ENCODE measurements around the gene AANAT.

AANAT gene

DNA sequence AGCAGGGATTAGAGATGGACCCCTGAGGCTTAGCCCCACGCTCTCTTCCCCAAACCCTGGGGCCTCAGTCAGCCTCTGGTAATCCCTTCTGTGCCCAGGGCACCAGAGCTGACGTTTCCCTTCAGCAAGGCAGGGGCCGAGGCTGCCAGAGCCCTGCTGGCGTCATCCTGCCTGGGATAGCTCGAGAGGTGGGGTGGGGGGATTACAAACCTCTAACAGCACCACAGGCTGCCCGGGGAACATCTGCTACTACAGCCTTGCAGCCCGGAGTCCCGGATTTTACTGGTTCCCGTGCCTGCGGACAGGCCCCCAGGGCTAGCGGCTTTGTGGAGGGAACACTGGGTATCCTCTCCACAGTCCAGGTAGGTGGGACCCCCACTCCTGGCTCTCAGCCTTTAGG is at the start of gene AANAT:
Gene AANAT (plus strand): TSS at position 238 of the 400 bp plus-strand sequence. CDS start 1,144 bp downstream, outside the sequence.
- Histone ChIP-seq H3K27ac (ENCODE audit: low read depth, low read length) (no peak within 1 kb of the TSS), H3K27me3 (ENCODE audit: control insufficient read depth in 1 of 2, insufficient read depth in 2 of 2, low read length in 2 of 2) (no peaks in the 10 kb centered on the region), H3K4me3 (ENCODE audit: low read depth in 1 of 2, low read length in 2 of 2) (no peak within 1 kb of the TSS), H3K36me3 (ENCODE audit: insufficient read depth, low read length) (no peaks in the 10 kb centered on the region), H3K9ac (ENCODE audit: low read length) (no peak within 1 kb of the TSS), H3K4me1 (ENCODE audit: insufficient read depth, low read length) (no peaks in the 10 kb centered on the region), H3K9me3 (ENCODE audit: low read length) (no peaks in the 10 kb centered on the region)

DNA sequence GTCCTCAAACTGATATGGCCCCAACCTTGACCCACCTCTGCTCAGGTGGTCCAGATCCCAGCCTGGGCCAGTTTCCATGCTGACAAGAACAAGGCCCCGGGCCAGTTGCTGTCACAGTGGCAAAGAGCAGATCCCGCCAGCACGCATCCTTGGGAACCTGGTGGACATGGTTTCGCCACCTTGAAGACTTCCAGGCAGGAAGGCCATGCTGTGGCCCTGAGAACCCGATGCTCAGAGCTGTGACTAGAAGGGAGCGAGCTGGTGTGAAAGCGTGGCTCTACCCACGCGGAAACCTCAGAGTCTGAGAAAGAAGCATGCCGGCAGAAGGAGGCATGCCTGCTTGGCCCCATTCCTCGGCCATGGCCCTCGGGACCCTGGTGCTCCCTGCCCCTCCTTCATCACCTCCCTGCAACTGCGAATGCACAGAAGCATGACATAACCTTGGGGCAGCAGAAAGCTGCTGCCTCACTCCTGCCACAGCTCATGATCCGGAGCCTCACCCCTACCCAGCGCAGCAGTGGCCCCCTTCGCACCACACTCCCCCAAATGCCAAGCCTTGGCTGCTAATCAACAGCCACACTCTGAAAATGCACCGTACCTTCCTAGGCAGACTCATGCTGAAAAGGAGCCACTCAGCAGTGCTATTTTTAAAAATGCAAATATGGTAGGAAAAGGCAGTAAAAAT is 47.7 kb upstream of the AANAT start:
- Histone ChIP-seq H3K4me1 (ENCODE audit: insufficient read depth, low read length) (peaks cover 19% of the 10 kb centered on the region), H3K27ac (ENCODE audit: low read depth, low read length) (no peak overlapping the region), H3K4me3 (ENCODE audit: low read depth in 1 of 2, low read length in 2 of 2) (no peak overlapping the region), H3K9me3 (ENCODE audit: low read length) (no peaks in the 10 kb centered on the region), H3K9ac (ENCODE audit: low read length) (no peak overlapping the region), H3K27me3 (ENCODE audit: control insufficient read depth in 1 of 2, insufficient read depth in 2 of 2, low read length in 2 of 2) (no peaks in the 10 kb centered on the region), H3K36me3 (ENCODE audit: insufficient read depth, low read length) (no peaks in the 10 kb centered on the region)

DNA sequence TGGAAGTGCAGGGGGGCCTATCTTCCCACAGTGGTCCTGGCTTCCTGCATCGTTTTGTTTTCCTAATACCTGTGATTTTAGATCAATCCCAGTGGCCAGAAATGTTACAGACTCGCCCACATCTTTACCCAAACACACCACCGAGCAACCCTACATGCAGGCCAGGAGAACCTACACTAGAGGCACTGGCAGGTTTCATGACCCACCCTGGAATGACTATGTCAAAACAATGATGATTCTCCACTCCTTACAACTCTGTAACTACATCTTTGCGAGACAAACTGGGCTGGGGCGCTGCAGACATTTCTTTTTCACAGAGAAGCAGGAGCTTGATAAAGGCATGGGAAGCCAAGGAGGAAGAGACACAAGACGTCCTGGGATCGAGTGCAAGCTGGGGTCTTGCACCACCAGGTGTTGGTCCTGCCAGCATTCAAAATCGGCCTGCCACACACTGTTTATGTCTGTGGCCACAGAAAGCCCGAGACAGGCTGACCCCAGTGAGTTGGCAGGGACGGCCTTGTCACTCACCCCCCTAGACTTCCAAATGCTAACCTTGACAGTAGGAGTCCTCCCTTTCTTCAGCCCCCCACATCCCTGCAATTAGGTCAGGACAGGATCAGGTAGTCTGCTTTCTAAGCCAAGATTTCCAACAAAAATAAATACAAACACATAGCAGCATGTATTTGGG is 46.9 kb upstream of the AANAT start:
- peaks cover 14% of the 10 kb centered on the region for H3K4me1 ChIP-seq (ENCODE audit: insufficient read depth, low read length)
- no peaks in the 10 kb centered on the region for H3K27me3 ChIP-seq (ENCODE audit: control insufficient read depth in 1 of 2, insufficient read depth in 2 of 2, low read length in 2 of 2)
- no peak overlapping the region for H3K4me3 ChIP-seq (ENCODE audit: low read depth in 1 of 2, low read length in 2 of 2)
- H3K27ac ChIP-seq (ENCODE audit: low read depth, low read length) = no peak overlapping the region
- no peaks in the 10 kb centered on the region for H3K36me3 ChIP-seq (ENCODE audit: insufficient read depth, low read length)
- no peaks in the 10 kb centered on the region for H3K9me3 ChIP-seq (ENCODE audit: low read length)
- H3K9ac ChIP-seq (ENCODE audit: low read length) = no peak overlapping the region

DNA sequence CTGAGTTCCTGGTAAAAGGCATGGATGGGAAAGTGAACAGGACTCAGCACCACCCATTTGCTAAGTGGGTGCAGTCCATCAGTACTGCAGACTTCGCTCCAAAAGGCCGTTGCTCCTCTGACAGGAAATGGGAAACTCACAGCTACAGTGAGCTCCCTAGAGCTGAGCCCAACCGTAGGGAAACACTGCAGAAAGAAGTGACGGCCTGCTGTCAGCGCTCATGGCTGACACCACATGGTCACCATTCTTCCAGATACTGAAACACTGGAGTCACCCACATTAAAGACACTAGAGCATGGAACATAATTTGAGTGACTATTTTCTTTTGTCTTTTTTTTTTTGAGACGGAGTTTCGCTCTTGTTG is 46.4 kb upstream of the AANAT start:
- Histone ChIP-seq H3K4me1 (ENCODE audit: insufficient read depth, low read length) (peaks cover 14% of the 10 kb centered on the region), H3K4me3 (ENCODE audit: low read depth in 1 of 2, low read length in 2 of 2) (no peak overlapping the region), H3K27ac (ENCODE audit: low read depth, low read length) (no peak overlapping the region)

DNA sequence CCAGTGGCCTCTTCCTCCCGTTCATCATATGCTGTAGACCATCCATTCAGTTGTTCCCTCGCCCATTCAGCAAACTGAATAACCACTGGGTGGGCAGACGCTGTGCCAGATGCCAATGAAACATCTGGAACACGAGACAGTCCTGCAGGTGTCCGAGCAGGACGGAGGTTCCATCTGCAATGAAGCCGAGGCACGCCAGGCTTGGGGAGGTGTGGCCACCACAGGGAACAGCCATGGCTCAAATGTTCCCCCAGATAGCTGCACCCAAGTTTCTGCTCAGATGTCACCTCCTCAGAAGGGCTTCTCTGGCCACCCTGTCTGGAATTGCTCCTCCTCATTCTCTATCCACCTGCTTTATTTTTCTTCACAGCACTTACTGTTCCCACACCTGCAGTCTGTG is 45.0 kb upstream of the AANAT start:
- H3K9me3 ChIP-seq (ENCODE audit: low read length) = no peaks in the 10 kb centered on the region
- H3K27ac ChIP-seq (ENCODE audit: low read depth, low read length) = no peak overlapping the region
- H3K4me1 ChIP-seq (ENCODE audit: insufficient read depth, low read length) = peaks cover 20% of the 10 kb centered on the region
- H3K4me3 ChIP-seq (ENCODE audit: low read depth in 1 of 2, low read length in 2 of 2) = no peak overlapping the region
- H3K9ac ChIP-seq (ENCODE audit: low read length) = no peak overlapping the region
- H3K36me3 ChIP-seq (ENCODE audit: insufficient read depth, low read length) = no peaks in the 10 kb centered on the region
- no peaks in the 10 kb centered on the region for H3K27me3 ChIP-seq (ENCODE audit: control insufficient read depth in 1 of 2, insufficient read depth in 2 of 2, low read length in 2 of 2)

More for the DNA sequence above, 46.4 kb upstream of the AANAT start:
- Histone ChIP-seq H3K27me3 (ENCODE audit: control insufficient read depth in 1 of 2, insufficient read depth in 2 of 2, low read length in 2 of 2) (no peaks in the 10 kb centered on the region), H3K36me3 (ENCODE audit: insufficient read depth, low read length) (no peaks in the 10 kb centered on the region), H3K9me3 (ENCODE audit: low read length) (no peaks in the 10 kb centered on the region), H3K9ac (ENCODE audit: low read length) (no peak overlapping the region)

DNA sequence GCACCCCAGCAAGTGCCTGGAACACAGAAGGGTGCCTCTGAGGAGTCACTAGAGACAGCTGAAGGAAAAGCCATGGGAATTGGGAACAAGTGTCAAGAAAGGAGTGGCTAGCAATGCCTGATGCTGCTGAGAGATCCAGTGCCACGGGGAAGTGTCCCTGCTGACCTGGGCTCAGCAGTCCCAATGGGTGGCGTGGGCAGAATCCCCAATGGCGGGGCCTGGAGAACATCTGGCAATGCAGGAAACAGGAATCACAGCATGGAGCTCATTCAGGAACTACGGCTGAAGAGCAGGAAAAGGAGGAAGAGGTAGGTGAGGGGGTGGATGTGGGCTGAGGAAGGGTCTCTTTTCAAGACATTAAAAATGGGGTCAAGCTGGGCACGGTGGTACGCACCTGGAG is 44.5 kb upstream of the AANAT start:
- H3K4me1 ChIP-seq (ENCODE audit: insufficient read depth, low read length) = peaks cover 24% of the 10 kb centered on the region
- no peaks in the 10 kb centered on the region for H3K36me3 ChIP-seq (ENCODE audit: insufficient read depth, low read length)
- no peak overlapping the region for H3K27ac ChIP-seq (ENCODE audit: low read depth, low read length)
- H3K4me3 ChIP-seq (ENCODE audit: low read depth in 1 of 2, low read length in 2 of 2) = no peak overlapping the region
- no peaks in the 10 kb centered on the region for H3K27me3 ChIP-seq (ENCODE audit: control insufficient read depth in 1 of 2, insufficient read depth in 2 of 2, low read length in 2 of 2)
- H3K9me3 ChIP-seq (ENCODE audit: low read length) = no peaks in the 10 kb centered on the region
- H3K9ac ChIP-seq (ENCODE audit: low read length) = no peak overlapping the region

DNA sequence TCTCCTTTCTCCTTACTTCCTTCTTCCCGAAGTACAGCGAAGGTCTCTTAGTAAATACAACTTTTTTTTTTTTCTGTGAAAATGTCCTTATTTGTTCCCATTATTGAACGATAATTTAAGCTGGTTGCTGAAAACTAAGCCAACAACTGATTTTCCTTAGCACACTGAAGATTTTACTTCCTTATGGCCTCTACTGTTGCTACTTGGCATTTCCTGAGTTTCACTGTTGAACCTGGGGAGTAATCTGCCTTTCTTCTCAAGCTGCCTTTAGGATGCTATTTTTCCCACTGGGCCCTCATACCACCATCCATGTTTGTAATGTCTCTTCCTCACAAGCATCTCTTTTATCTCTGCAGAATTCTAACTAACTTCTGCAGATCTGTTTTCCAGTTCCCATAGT is 40.5 kb upstream of the AANAT start:
- H3K27ac ChIP-seq (ENCODE audit: low read depth, low read length) = no peak overlapping the region
- no peaks in the 10 kb centered on the region for H3K9me3 ChIP-seq (ENCODE audit: low read length)
- H3K36me3 ChIP-seq (ENCODE audit: insufficient read depth, low read length) = no peaks in the 10 kb centered on the region
- H3K9ac ChIP-seq (ENCODE audit: low read length) = no peak overlapping the region
- H3K4me3 ChIP-seq (ENCODE audit: low read depth in 1 of 2, low read length in 2 of 2) = no peak overlapping the region
- peaks cover 16% of the 10 kb centered on the region for H3K4me1 ChIP-seq (ENCODE audit: insufficient read depth, low read length)
- H3K27me3 ChIP-seq (ENCODE audit: control insufficient read depth in 1 of 2, insufficient read depth in 2 of 2, low read length in 2 of 2) = no peaks in the 10 kb centered on the region

DNA sequence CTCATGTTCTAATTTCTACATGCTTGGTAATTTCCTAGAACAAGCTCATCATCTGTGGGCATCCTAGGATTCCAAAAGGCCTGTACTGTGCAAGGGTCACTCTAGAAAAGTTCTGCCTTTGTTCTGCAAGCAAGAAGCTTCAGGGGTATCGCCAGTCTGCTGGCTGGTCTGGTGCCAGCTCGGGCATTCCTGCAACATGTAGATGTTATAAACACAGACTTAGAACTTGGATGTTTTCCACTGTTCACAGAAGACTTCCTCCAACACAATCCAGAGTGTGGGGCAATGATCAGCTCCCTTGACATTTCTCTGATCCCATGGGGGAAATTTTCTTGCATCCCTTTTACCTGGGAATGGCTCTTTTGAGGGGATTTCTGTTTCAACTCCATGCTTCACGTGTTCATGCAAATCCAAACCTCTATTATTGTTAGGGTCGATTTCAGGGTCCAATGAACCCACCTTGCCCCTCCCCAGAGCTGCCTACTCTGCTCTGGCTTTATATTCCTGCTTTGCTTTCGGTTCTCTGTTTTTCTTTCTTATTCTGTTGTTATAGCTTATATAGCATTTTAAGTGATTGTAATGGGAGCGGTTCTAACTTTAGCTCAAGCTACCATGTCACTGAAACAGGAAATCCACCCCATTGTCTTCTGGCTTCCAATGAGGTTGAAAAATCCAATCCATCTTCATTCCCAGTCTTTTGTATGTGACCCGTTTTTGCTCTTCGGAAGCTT is 39.7 kb upstream of the AANAT start:
- H3K4me3 ChIP-seq (ENCODE audit: low read depth in 1 of 2, low read length in 2 of 2) = no peak overlapping the region
- H3K4me1 ChIP-seq (ENCODE audit: insufficient read depth, low read length) = peaks cover 16% of the 10 kb centered on the region
- no peak overlapping the region for H3K9ac ChIP-seq (ENCODE audit: low read length)
- no peaks in the 10 kb centered on the region for H3K36me3 ChIP-seq (ENCODE audit: insufficient read depth, low read length)
- no peak overlapping the region for H3K27ac ChIP-seq (ENCODE audit: low read depth, low read length)
- H3K9me3 ChIP-seq (ENCODE audit: low read length) = no peaks in the 10 kb centered on the region
- H3K27me3 ChIP-seq (ENCODE audit: control insufficient read depth in 1 of 2, insufficient read depth in 2 of 2, low read length in 2 of 2) = no peaks in the 10 kb centered on the region

DNA sequence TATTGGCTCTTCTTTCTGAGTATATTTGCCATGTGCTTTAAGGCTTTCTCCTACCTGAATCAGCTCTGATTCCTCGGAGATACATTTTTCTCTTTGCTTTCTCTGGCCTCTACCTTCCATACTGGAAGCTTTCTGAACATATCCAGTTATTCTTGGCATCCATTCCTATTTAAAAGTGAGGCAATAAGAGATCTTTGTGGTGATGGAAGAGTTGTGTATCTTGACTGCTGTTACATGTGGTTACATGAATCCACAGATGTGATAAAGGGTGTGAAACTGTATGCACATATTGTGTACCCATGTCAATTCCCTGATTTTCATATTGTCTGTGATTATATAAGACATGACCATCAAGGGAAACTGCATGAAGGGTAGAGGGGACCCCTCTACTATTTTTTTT is 38.9 kb upstream of the AANAT start:
- Histone ChIP-seq H3K36me3 (ENCODE audit: insufficient read depth, low read length) (no peaks in the 10 kb centered on the region), H3K27ac (ENCODE audit: low read depth, low read length) (no peak overlapping the region), H3K9me3 (ENCODE audit: low read length) (no peaks in the 10 kb centered on the region), H3K27me3 (ENCODE audit: control insufficient read depth in 1 of 2, insufficient read depth in 2 of 2, low read length in 2 of 2) (no peaks in the 10 kb centered on the region), H3K4me3 (ENCODE audit: low read depth in 1 of 2, low read length in 2 of 2) (no peak overlapping the region), H3K4me1 (ENCODE audit: insufficient read depth, low read length) (peaks cover 16% of the 10 kb centered on the region), H3K9ac (ENCODE audit: low read length) (no peak overlapping the region)

DNA sequence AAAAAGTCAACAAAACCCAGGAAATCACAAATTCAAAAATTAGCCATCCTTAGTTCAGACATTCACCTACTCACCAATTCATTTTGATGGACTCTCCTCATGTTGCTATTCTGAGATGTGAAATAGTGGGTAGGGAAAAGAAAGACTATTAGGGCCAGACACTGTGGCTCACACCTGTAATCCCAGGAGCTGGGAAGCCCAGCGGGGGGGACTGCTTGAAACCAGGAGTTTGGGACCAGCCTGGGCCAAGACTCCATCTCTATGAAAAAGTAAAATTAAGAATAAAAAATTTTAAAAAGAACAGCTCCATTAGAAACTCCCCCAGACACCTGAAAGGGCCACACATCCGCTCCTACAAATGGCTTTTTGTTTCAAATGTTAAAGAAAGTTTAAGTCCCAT is 35.9 kb upstream of the AANAT start:
- Histone ChIP-seq H3K27ac (ENCODE audit: low read depth, low read length) (no peak overlapping the region), H3K36me3 (ENCODE audit: insufficient read depth, low read length) (peaks cover 5% of the 10 kb centered on the region), H3K4me1 (ENCODE audit: insufficient read depth, low read length) (peaks cover 16% of the 10 kb centered on the region), H3K4me3 (ENCODE audit: low read depth in 1 of 2, low read length in 2 of 2) (no peak overlapping the region), H3K9ac (ENCODE audit: low read length) (no peak overlapping the region), H3K27me3 (ENCODE audit: control insufficient read depth in 1 of 2, insufficient read depth in 2 of 2, low read length in 2 of 2) (no peaks in the 10 kb centered on the region), H3K9me3 (ENCODE audit: low read length) (no peaks in the 10 kb centered on the region)

DNA sequence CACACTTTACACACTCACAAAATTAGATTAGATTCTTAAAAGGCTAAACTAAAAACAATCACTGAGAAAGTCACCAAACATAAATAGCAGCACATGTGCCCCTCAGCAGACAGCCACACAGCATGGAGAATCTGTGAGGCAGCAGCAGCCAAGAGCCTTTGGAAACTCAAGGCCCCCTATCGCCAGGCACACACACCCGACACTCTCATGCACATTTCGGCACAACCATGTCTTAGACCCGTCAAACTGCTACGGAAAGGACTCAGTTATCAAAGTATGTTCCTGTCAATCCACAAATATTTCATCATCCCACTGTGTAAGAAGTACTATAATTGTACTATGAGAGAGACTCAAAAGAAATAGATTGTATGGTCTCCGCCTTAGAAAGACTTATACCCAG is 35.4 kb upstream of the AANAT start:
- H3K9me3 ChIP-seq (ENCODE audit: low read length) = no peaks in the 10 kb centered on the region
- H3K4me1 ChIP-seq (ENCODE audit: insufficient read depth, low read length) = peaks cover 14% of the 10 kb centered on the region
- no peak overlapping the region for H3K9ac ChIP-seq (ENCODE audit: low read length)
- H3K27ac ChIP-seq (ENCODE audit: low read depth, low read length) = no peak overlapping the region
- no peaks in the 10 kb centered on the region for H3K27me3 ChIP-seq (ENCODE audit: control insufficient read depth in 1 of 2, insufficient read depth in 2 of 2, low read length in 2 of 2)
- peaks cover 5% of the 10 kb centered on the region for H3K36me3 ChIP-seq (ENCODE audit: insufficient read depth, low read length)
- H3K4me3 ChIP-seq (ENCODE audit: low read depth in 1 of 2, low read length in 2 of 2) = no peak overlapping the region

All from muscle layer of colon (tissue), 2 donors.